Fibroblast of villous mesenchyme (primary cell): ENCODE data around the gene AGAP3. TPM values are rescaled to one million over a fixed set of nuclear protein-coding genes. Genes with fewer than 3 reads are reported as not detected.

Experiments
- DNase-seq: peaks from one replicate; pipeline ENCODE4 v3.0.0-alpha.2; 2010; ENCODE audit warnings: low read depth
- H3K4me3 ChIP-seq: 2 replicates; pipeline ENCODE4 v1.5.1; 2011; ENCODE audit warnings: low read depth, mild to moderate bottlenecking, low read length
- CTCF ChIP-seq: IDR thresholded peaks from 2 replicates; pipeline ENCODE4 v1.5.1; 2012; ENCODE audit warnings: low read depth, mild to moderate bottlenecking, low read length; ENCODE audit not compliant: insufficient read depth
- total RNA-seq: library from RNA; depleted of rRNA; stranded (reverse); fragments of >200 nt; gene quantifications from 2 replicates; pipeline ENCODE4 v1.2.3, GENCODE V29; 2012

AGAP3 gene
- total RNA-seq, 1 donor, result 59.2 TPM

- TF ChIP-seq CTCF, result no peak
- no peak overlapping the region for H3K4me3 ChIP-seq
- no peak for DNase-seq
Measured at GRCh38 chr7:151117565-151117964, 31.3 kb downstream of the AGAP3 start.

GRCh38 chr7:151118108-151119054 is 32.1 kb downstream of the AGAP3 start:
- no peak for DNase-seq
- TF ChIP-seq CTCF, result no peak
- H3K4me3 ChIP-seq, result no peak overlapping the region

- no peak for DNase-seq
- no peak overlapping the region for H3K4me3 ChIP-seq
- TF ChIP-seq CTCF, result no peak
Measured at GRCh38 chr7:151119055-151119415, 32.8 kb downstream of the AGAP3 start.

- no peak for TF ChIP-seq CTCF
- no peak overlapping the region for H3K4me3 ChIP-seq
- DNase-seq, result no peak
Measured at GRCh38 chr7:151119902-151120301, 33.6 kb downstream of the AGAP3 start.

- no peak overlapping the region for H3K4me3 ChIP-seq
- no peak for TF ChIP-seq CTCF
- DNase-seq, result no peak
Measured at GRCh38 chr7:151120896-151121295, 34.6 kb downstream of the AGAP3 start.

- no peak for TF ChIP-seq CTCF
- no peak for DNase-seq
- no peak overlapping the region for H3K4me3 ChIP-seq
Measured at GRCh38 chr7:151121380-151122170, 35.3 kb downstream of the AGAP3 start.
